SIG-M5 (cell line): Measurements from ENCODE around the gene GDPD3.
"Not testable (repeated sequence)": the region's sequence is repeated elsewhere in the genome, so short reads cannot be mapped to it uniquely, and the experiment has no call there.

Experiments used
- DNase-seq: peaks from one replicate; lab custom pipeline; 2025; lab: John Stamatoyannopoulos, UW

GDPD3 gene

GRCh38 chr16:30124985-30125379 is 11.6 kb upstream of the GDPD3 start:
- no peak for DNase-seq

GRCh38 chr16:30122604-30123160 is 9.3 kb upstream of the GDPD3 start:
- DNase-seq = no peak

- DNase-seq = no peak
Measured at GRCh38 chr16:30121741-30122571, 8.6 kb upstream of the GDPD3 start.

- no peak for DNase-seq
Measured at GRCh38 chr16:30120340-30121105, 7.2 kb upstream of the GDPD3 start.

- no peak for DNase-seq
Measured at GRCh38 chr16:30119428-30119827, 6.1 kb upstream of the GDPD3 start.

GRCh38 chr16:30117768-30118167 is 4.4 kb upstream of the GDPD3 start:
- no peak for DNase-seq

- no peak for DNase-seq
Measured at GRCh38 chr16:30116291-30117207, 3.2 kb upstream of the GDPD3 start.

- DNase-seq = no peak
Measured at GRCh38 chr16:30115238-30115637, 1.9 kb upstream of the GDPD3 start.

GRCh38 chr16:30114833-30115232 is 1.5 kb upstream of the GDPD3 start:
- not testable (repeated sequence) for DNase-seq

GRCh38 chr16:30114411-30114810 is 1.1 kb upstream of the GDPD3 start:
- no peak for DNase-seq

GRCh38 chr16:30113711-30114333 is 485 bp upstream of the GDPD3 start:
- no peak for DNase-seq

- no peak for DNase-seq
Measured at GRCh38 chr16:30112197-30113030, 923 bp downstream of the GDPD3 start.

- DNase-seq = no peak
Measured at GRCh38 chr16:30110661-30111060, 2.7 kb downstream of the GDPD3 start.

- DNase-seq = no peak
Measured at GRCh38 chr16:30108059-30108850, 5.1 kb downstream of the GDPD3 start.

GRCh38 chr16:30104492-30104891 is 8.8 kb downstream of the GDPD3 start:
- no peak for DNase-seq

GRCh38 chr16:30104090-30104489 is 9.2 kb downstream of the GDPD3 start:
- no peak for DNase-seq

GRCh38 chr16:30096862-30097563 is 16.3 kb downstream of the GDPD3 start:
- DNase-seq = no peak

- DNase-seq = no peak
Measured at GRCh38 chr16:30096105-30096861, 17.1 kb downstream of the GDPD3 start, which contains the start of gene YPEL3. Gene YPEL3, minus strand, starts transcription at chr16:30096213. Its CDS starts 731 bp downstream, at chr16:30095482.
